Measurements from ENCODE around the gene GPR62. TPM values are rescaled to one million over a fixed set of nuclear protein-coding genes. Genes with fewer than 3 reads are reported as not detected.

The GPR62 gene
- total RNA-seq, 1 experiment from 2014 or later = not detected

DNA sequence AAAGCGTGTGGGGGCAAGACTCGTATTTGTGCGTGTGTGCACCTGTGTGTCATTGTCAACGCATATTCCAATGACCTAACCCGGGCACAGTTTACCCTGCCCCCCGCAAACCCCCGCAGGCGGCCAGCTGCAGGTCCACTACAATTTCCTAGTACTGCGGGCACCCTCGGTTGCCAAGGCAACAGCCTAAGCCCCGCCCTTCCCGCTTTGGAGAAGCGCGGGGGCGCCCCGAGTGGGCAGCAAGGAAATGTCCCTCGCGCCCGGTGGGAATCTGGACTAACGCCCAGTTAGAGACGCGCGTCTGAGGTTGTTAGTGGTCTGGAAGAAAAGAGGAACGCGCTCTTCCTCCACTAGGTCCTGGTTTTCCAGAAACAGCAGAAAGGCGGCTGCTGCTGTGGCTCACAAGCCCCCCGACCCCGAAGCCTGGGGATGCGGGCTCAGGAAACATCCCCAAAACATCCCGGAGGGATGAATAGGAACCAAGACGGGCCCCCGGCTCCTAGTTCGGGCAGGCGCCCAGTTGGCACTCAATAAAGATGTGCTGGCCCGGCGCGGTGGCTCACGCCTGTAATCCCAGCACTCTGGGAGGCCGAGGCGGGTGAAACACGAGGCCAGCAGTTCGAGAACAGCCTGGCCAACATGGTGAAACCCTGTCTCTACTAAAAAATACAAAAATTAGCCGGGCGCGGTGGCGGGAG is 20.8 kb downstream of the GPR62 start:
- intact Hi-C loops (cut with micrococcal nuclease; ENCODE audit: unreplicated experiment) = no loop called here
- no peak for DNase-seq
- TF ChIP-seq, protein P1, sequence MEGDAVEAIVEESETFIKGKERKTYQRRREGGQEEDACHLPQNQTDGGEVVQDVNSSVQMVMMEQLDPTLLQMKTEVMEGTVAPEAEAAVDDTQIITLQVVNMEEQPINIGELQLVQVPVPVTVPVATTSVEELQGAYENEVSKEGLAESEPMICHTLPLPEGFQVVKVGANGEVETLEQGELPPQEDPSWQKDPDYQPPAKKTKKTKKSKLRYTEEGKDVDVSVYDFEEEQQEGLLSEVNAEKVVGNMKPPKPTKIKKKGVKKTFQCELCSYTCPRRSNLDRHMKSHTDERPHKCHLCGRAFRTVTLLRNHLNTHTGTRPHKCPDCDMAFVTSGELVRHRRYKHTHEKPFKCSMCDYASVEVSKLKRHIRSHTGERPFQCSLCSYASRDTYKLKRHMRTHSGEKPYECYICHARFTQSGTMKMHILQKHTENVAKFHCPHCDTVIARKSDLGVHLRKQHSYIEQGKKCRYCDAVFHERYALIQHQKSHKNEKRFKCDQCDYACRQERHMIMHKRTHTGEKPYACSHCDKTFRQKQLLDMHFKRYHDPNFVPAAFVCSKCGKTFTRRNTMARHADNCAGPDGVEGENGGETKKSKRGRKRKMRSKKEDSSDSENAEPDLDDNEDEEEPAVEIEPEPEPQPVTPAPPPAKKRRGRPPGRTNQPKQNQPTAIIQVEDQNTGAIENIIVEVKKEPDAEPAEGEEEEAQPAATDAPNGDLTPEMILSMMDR (conservative IDR thresholded peaks at IDR 0.05) = no peak
- TF ChIP-seq EZH2 (IDR thresholded peaks at IDR 0.05; ENCODE audit: low read depth) = no peak
- H3K27me3 ChIP-seq (ENCODE audit: insufficient read depth, low read depth) = no peaks in the 10 kb centered on the region
- H2AFZ ChIP-seq = no peak overlapping the region
- no peaks in the 10 kb centered on the region for H3K36me3 ChIP-seq (ENCODE audit: low read depth)
- peaks cover 22% of the 10 kb centered on the region; the same call in 1 of the 2 replicates for H3F3A ChIP-seq (ENCODE audit: insufficient read depth, low read depth)
- H3K79me2 ChIP-seq (ENCODE audit: low read depth) = peaks cover 17% of the 10 kb centered on the region; the same call in 1 of the 2 replicates
- peak overlapping the region; percentile 78; the same call in 1 of the 2 replicates for H3K4me2 ChIP-seq
- H4K20me1 ChIP-seq (ENCODE audit: insufficient read depth) = no peaks in the 10 kb centered on the region
- POLR2A ChIA-PET (ENCODE audit: unreplicated experiment) = no interaction called here
- TSS peak; percentile 34 for BruUV-seq (replicated peaks)
- H3K27ac ChIP-seq = no peak overlapping the region
- H3K9me3 ChIP-seq (ENCODE audit: insufficient read depth, low read depth) = no peaks in the 10 kb centered on the region
- H3K4me1 ChIP-seq (replicated peaks; ENCODE audit: insufficient read depth) = peaks cover 8% of the 10 kb centered on the region; the same call in 1 of the 2 replicates
- CTCF ChIA-PET = no interaction called here
- H3K9me2 ChIP-seq (ENCODE audit: insufficient read depth) = no peaks in the 10 kb centered on the region
- H3K4me3 ChIP-seq = no peak overlapping the region; the same call in 1 of the 2 replicates

DNA sequence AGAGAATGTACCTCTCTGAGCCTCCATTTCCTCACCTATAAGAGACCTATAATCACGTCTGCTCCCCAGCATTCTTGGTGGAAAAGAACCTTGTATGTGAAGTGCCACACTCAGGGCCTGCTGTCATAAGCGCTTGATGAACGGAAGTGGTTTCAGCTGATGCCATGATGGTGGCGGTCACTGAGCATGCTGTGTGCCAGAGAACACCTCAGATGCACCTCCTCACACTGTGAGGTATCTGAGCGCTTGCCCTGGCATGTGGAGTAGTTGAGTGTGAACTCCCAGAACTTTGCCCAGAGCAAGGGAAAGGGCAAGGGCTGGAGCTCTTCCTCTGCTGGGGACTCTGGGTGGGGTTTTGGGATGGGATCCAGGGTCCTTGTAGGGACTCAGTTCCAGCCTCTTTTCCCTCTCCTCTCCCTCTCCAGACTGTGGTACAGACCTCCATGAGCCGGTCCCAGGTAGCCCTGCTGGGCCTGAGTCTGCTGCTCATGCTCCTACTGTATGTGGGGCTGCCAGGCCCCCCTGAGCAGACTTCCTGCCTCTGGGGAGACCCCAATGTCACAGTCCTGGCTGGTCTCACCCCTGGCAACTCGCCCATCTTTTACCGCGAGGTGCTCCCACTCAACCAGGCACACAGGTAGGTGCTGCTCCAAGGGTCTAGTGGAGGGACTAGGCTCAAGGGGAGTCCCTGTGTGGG is 22.4 kb downstream of the GPR62 start:
- Histone ChIP-seq H3K4me3 (no peak overlapping the region), H3K4me1 (replicated peaks; ENCODE audit: insufficient read depth) (peaks cover 24% of the 10 kb centered on the region), H2AFZ (no peak overlapping the region), H3K4me2 (no peak overlapping the region), H3K36me3 (ENCODE audit: low read depth) (no peaks in the 10 kb centered on the region), H4K20me1 (ENCODE audit: insufficient read depth) (no peaks in the 10 kb centered on the region), H3K9me3 (ENCODE audit: insufficient read depth, low read depth) (no peaks in the 10 kb centered on the region), H3K9me2 (ENCODE audit: insufficient read depth) (no peaks in the 10 kb centered on the region), H3F3A (ENCODE audit: insufficient read depth, low read depth) (peaks cover 24% of the 10 kb centered on the region), H3K27ac (no peak overlapping the region), H3K79me2 (ENCODE audit: low read depth) (peaks cover 13% of the 10 kb centered on the region; the same call in 1 of the 2 replicates), H3K27me3 (ENCODE audit: insufficient read depth, low read depth) (no peaks in the 10 kb centered on the region)
- BruUV-seq (replicated peaks) = no TSS peak
- DNase-seq = peak in 1 of 2 experiments; percentile 22
- CTCF ChIA-PET = no interaction called here
- intact Hi-C loops (cut with micrococcal nuclease; ENCODE audit: unreplicated experiment) = no loop called here
- POLR2A ChIA-PET (ENCODE audit: unreplicated experiment) = no interaction called here
- TF ChIP-seq, protein P1 (conservative IDR thresholded peaks at IDR 0.05) = no peak
- TF ChIP-seq EZH2 (IDR thresholded peaks at IDR 0.05; ENCODE audit: low read depth) = no peak

DNA sequence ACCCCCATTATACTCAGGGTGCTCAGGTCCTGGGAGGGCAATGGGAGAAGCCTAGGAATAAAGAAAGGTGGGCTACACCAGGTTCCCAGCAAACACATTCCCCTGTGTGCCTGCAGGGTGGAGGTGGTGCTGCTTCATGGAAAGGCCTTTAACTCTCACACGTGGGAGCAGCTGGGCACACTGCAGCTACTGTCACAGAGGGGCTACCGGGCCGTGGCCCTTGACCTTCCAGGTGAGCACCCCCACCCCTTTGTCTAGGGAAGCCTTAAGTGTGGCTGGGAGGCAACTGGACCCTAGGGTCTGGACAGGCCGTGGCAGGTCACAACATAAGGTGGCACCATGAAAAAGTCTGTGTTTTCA is 22.9 kb downstream of the GPR62 start:
- H3K27ac ChIP-seq = no peak overlapping the region
- BruUV-seq (replicated peaks) = no TSS peak
- CTCF ChIA-PET = no interaction called here

More for the DNA sequence above, 22.9 kb downstream of the GPR62 start:
- H3K9me3 ChIP-seq (ENCODE audit: insufficient read depth, low read depth) = no peaks in the 10 kb centered on the region
- no peak overlapping the region for H3K4me3 ChIP-seq
- no peaks in the 10 kb centered on the region for H3K9me2 ChIP-seq (ENCODE audit: insufficient read depth)
- peaks cover 9% of the 10 kb centered on the region; the same call in 1 of the 2 replicates for H3K79me2 ChIP-seq (ENCODE audit: low read depth)
- intact Hi-C loops (cut with micrococcal nuclease; ENCODE audit: unreplicated experiment) = no loop called here
- POLR2A ChIA-PET (ENCODE audit: unreplicated experiment) = no interaction called here
- no peaks in the 10 kb centered on the region for H4K20me1 ChIP-seq (ENCODE audit: insufficient read depth)
- H3K36me3 ChIP-seq (ENCODE audit: low read depth) = no peaks in the 10 kb centered on the region
- H3K27me3 ChIP-seq (ENCODE audit: insufficient read depth, low read depth) = no peaks in the 10 kb centered on the region
- TF ChIP-seq, protein P1 (conservative IDR thresholded peaks at IDR 0.05) = no peak
- TF ChIP-seq EZH2 (IDR thresholded peaks at IDR 0.05; ENCODE audit: low read depth) = no peak
- H2AFZ ChIP-seq = no peak overlapping the region
- peaks cover 30% of the 10 kb centered on the region for H3F3A ChIP-seq (ENCODE audit: insufficient read depth, low read depth)
- DNase-seq = no peak
- peaks cover 25% of the 10 kb centered on the region for H3K4me1 ChIP-seq (replicated peaks; ENCODE audit: insufficient read depth)
- no peak overlapping the region for H3K4me2 ChIP-seq
